Measurements from ENCODE around the gene CENPP. TPM values are rescaled to one million over a fixed set of nuclear protein-coding genes. Genes with fewer than 3 reads are reported as not detected.

The CENPP gene
- polyA plus RNA-seq, 6 donors from 2014 or later: 2.9 to 5.3 (median 4.2) TPM

GRCh38 chr9:92654481-92655301 lies 328.9 kb downstream of the CENPP start:
- ATAC-seq (ENCODE audit: low read depth in 2 of 2): no peak
- DNase-seq: no peak
- no peak overlapping the region for H3K27ac Mint-ChIP-seq
- peak overlapping the region in 1 of 8 donors; percentile 25 for H3K4me3 Mint-ChIP-seq
- no peaks in the 10 kb centered on the region for H3K27me3 Mint-ChIP-seq
- H3K9me3 Mint-ChIP-seq: no peaks in the 10 kb centered on the region
- H3K4me1 Mint-ChIP-seq: peaks cover 11 to 21% (median 12%) of the 10 kb centered on the region in 3 donors
- peaks cover 6 to 8% of the 10 kb centered on the region in 2 donors for H3K36me3 Mint-ChIP-seq

DNA sequence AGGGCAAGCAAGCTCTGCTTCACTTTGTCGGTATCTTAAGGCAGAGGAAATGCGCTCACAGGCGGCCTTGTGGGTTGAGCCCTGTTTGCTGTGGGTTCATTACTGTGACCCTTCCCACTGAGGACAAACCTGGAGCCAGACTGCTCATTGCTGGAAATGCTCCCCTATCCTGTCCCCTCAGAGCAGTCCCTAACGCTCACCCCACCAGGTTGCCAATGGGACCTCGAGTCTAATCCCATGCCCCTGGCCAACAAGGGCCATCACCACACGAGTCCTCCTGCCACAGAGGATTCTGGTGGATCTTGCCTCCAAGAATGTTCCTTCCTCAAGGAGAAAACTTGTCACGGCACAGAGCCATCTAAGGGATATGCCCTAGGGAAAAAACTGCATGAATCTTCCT lies 329.6 kb downstream of the CENPP start:
- H3K4me3 Mint-ChIP-seq: peak overlapping the region in 1 of 8 donors; percentile 25

DNA sequence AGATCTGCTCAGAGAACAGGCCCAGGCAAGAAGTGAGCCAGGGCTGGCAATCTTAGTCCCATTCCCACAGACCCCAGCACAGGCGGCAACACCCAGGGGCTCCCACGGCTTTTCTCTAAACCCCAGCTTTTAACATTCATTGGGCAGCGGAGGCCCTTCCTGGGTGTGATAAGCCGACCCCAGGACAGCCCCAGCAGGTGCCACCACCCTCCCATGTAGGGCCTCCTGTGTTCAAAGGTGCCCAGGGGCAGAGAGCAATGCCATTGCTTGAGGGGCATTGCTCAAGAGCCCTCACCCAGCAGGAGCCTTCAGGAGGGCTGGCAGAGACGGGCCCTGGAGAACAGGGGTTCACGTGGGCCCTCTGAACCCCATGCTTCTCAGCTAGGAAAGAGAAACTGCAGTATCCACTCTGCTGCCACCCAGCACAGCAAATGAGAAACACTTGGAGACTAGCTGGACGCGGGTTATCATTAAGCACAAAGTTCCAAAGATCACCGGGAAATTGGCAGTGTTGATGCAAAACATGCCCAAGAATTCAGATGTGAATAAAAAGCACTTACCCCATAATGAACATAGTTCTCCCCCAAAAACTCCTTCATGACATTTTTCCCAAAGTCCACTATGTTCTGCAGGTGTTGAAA lies 330.3 kb downstream of the CENPP start:
- peaks cover 6 to 8% of the 10 kb centered on the region in 2 donors for H3K36me3 Mint-ChIP-seq
- H3K4me3 Mint-ChIP-seq: no peak overlapping the region
- DNase-seq: no peak
- ATAC-seq (ENCODE audit: low read depth in 2 of 2): no peak
- H3K27me3 Mint-ChIP-seq: no peaks in the 10 kb centered on the region
- peak overlapping the region in 2 of 6 donors; percentile 17 to 41 for H3K27ac Mint-ChIP-seq
- peaks cover 11 to 27% (median 15%) of the 10 kb centered on the region in 3 donors for H3K4me1 Mint-ChIP-seq
- no peaks in the 10 kb centered on the region for H3K9me3 Mint-ChIP-seq

More for the DNA sequence above, 329.6 kb downstream of the CENPP start:
- Mint-ChIP-seq H3K9me3 (no peaks in the 10 kb centered on the region), H3K4me1 (peaks cover 11 to 22% (median 12%) of the 10 kb centered on the region in 3 donors), H3K36me3 (peaks cover 6 to 8% of the 10 kb centered on the region in 2 donors), H3K27ac (peak overlapping the region in 2 of 6 donors; percentile 17 to 88), H3K27me3 (no peaks in the 10 kb centered on the region)
- no peak for DNase-seq
- no peak for ATAC-seq (ENCODE audit: low read depth in 2 of 2)

GRCh38 chr9:92656537-92656925 lies 330.8 kb downstream of the CENPP start:
- no peaks in the 10 kb centered on the region for H3K27me3 Mint-ChIP-seq
- H3K27ac Mint-ChIP-seq: peak overlapping the region in 1 of 6 donors; percentile 41
- no peak overlapping the region for H3K4me3 Mint-ChIP-seq
- peaks cover 13 to 31% (median 20%) of the 10 kb centered on the region in 3 donors for H3K4me1 Mint-ChIP-seq
- H3K36me3 Mint-ChIP-seq: peaks cover 6 to 8% of the 10 kb centered on the region in 2 donors
- H3K9me3 Mint-ChIP-seq: no peaks in the 10 kb centered on the region
- no peak for ATAC-seq (ENCODE audit: low read depth in 2 of 2)
- DNase-seq: no peak

- Mint-ChIP-seq H3K9me3 (no peaks in the 10 kb centered on the region), H3K27ac (peak overlapping the region in 3 of 6 donors; percentile 27 to 93 (median 84)), H3K4me1 (peaks cover 17 to 39% (median 24%) of the 10 kb centered on the region in 3 donors), H3K4me3 (no peak overlapping the region), H3K27me3 (no peaks in the 10 kb centered on the region), H3K36me3 (peaks cover 6 to 8% of the 10 kb centered on the region in 2 donors)
- no peak for DNase-seq
- ATAC-seq (ENCODE audit: low read depth in 2 of 2): no peak
Observed at GRCh38 chr9:92657296-92658094, 331.7 kb downstream of the CENPP start.

- peaks cover 6 to 8% of the 10 kb centered on the region in 2 donors for H3K36me3 Mint-ChIP-seq
Observed at GRCh38 chr9:92658176-92658575, 332.4 kb downstream of the CENPP start.

DNA sequence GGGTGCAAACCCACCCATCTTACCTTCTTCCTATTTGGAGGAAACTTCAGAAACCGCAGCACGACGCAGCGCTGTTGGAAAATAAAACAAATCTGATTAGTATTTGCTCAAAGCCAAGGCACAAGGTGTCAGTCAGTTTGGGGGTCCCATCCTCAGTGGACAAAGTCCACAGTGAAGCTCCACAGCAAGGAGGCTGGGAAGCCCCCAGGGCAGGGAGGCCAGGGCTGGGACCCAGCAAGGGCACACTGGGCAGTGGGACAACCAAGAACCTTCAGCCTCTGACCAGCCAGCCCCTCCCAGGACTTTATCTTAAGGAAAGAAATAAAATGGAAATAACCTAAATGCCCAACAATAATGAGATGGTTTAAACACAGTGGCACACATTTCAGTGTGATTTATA lies 332.9 kb downstream of the CENPP start:
- Mint-ChIP-seq H3K4me3 (no peak overlapping the region), H3K4me1 (peaks cover 18 to 46% (median 33%) of the 10 kb centered on the region in 3 donors), H3K36me3 (peaks cover 6 to 8% of the 10 kb centered on the region in 2 donors), H3K27me3 (no peaks in the 10 kb centered on the region), H3K9me3 (no peaks in the 10 kb centered on the region), H3K27ac (no peak overlapping the region)
- ATAC-seq (ENCODE audit: low read depth in 2 of 2): no peak
- DNase-seq: no peak

More at GRCh38 chr9:92658176-92658575, 332.4 kb downstream of the CENPP start:
- Mint-ChIP-seq H3K9me3 (no peaks in the 10 kb centered on the region), H3K27ac (no peak overlapping the region), H3K27me3 (no peaks in the 10 kb centered on the region), H3K4me1 (peaks cover 17 to 45% (median 28%) of the 10 kb centered on the region in 3 donors), H3K4me3 (no peak overlapping the region)
- DNase-seq (no peak), ATAC-seq (ENCODE audit: low read depth in 2 of 2) (no peak)

DNA sequence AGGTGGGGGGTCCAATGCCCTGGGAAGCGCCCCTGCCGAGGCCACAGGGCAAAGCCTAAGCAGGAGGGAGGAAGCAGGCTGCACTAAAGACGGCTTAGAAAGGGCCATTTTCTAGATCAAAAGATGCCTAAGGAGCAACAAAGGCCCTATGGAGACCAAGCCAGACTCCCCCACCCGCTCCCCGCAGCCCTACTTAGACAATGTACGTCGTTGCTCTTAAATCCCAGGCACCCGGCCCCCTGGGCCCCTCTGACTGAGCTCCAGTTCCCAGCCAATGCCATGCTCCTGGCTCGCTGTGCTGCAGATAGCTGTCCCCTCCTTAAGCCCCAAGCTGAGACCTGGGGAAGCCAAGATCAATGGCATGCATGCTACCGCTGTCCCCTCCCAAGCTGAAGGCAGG lies 333.8 kb downstream of the CENPP start:
- H3K27ac Mint-ChIP-seq: peak overlapping the region in 1 of 6 donors; percentile 10
- H3K4me3 Mint-ChIP-seq: no peak overlapping the region
- H3K27me3 Mint-ChIP-seq: no peaks in the 10 kb centered on the region
- peaks cover 6 to 8% of the 10 kb centered on the region in 2 donors for H3K36me3 Mint-ChIP-seq
- H3K4me1 Mint-ChIP-seq: peaks cover 14 to 39% (median 38%) of the 10 kb centered on the region in 3 donors
- ATAC-seq (ENCODE audit: low read depth in 2 of 2) (no peak), DNase-seq (no peak)
- no peaks in the 10 kb centered on the region for H3K9me3 Mint-ChIP-seq

GRCh38 chr9:92660266-92660665 lies 334.5 kb downstream of the CENPP start:
- no peak for DNase-seq
- Mint-ChIP-seq H3K4me3 (no peak overlapping the region), H3K36me3 (peaks cover 5 to 6% of the 10 kb centered on the region in 2 donors), H3K9me3 (no peaks in the 10 kb centered on the region), H3K27ac (peak overlapping the region in 1 of 6 donors; percentile 15), H3K4me1 (peaks cover 16 to 40% (median 37%) of the 10 kb centered on the region in 3 donors), H3K27me3 (no peaks in the 10 kb centered on the region)
- ATAC-seq (ENCODE audit: low read depth in 2 of 2): no peak

GRCh38 chr9:92661127-92661526 lies 335.4 kb downstream of the CENPP start:
- peaks cover 18 to 40% (median 32%) of the 10 kb centered on the region in 3 donors for H3K4me1 Mint-ChIP-seq
- peaks cover 0 to 4% of the 10 kb centered on the region in 2 donors for H3K36me3 Mint-ChIP-seq
- DNase-seq (no peak), ATAC-seq (ENCODE audit: low read depth in 2 of 2) (no peak)
- no peaks in the 10 kb centered on the region for H3K9me3 Mint-ChIP-seq
- no peak overlapping the region for H3K4me3 Mint-ChIP-seq
- H3K27me3 Mint-ChIP-seq: no peaks in the 10 kb centered on the region
- H3K27ac Mint-ChIP-seq: no peak overlapping the region

DNA sequence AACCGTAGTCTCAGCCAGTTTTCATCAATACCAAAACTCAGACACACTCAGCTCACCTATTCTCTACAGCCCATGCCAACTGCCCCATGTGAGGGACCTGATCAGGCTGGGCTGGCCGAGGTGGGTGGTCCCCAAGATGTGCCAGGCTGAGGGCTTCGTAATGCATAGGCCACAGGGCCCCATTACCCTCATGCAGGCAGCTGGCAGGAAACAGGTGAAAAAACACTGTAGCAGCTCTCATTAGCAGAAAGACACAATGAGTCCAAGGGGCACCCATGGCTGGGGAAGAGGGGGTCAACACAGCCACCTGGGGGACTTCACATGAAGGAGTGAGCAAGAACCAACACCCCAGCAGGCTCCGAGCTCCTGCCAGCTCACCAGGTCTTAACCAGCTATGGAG lies 336.0 kb downstream of the CENPP start:
- ATAC-seq (ENCODE audit: low read depth in 2 of 2): no peak
- H3K4me3 Mint-ChIP-seq: peak overlapping the region in 1 of 8 donors; percentile 25
- no peak for DNase-seq
- H3K9me3 Mint-ChIP-seq: no peaks in the 10 kb centered on the region
- H3K27ac Mint-ChIP-seq: no peak overlapping the region
- no peaks in the 10 kb centered on the region for H3K36me3 Mint-ChIP-seq
- H3K4me1 Mint-ChIP-seq: peaks cover 20 to 41% (median 33%) of the 10 kb centered on the region in 3 donors
- H3K27me3 Mint-ChIP-seq: no peaks in the 10 kb centered on the region

DNA sequence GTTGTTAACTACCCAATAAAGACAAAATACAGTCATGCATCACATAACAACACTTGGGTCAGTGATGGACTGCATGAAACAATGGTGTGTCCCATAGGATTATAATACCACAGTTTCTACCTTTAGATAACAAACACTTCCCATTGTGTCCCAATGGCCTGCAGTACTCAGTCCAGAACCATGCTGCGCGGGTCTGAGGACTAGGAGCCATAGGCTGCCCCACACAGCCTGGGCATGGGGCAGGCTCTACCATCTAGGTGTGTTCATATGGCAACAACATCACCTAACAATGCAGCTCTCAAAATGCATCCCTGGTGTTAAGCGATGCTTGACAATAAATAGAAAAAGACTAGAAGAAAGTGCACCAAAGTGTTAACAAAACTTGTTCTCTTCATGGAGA lies 337.4 kb downstream of the CENPP start:
- ATAC-seq (ENCODE audit: low read depth in 2 of 2): no peak
- Mint-ChIP-seq H3K27ac (no peak overlapping the region), H3K4me1 (peaks cover 27 to 50% (median 42%) of the 10 kb centered on the region in 3 donors), H3K9me3 (no peaks in the 10 kb centered on the region), H3K27me3 (no peaks in the 10 kb centered on the region), H3K4me3 (peak overlapping the region in 1 of 8 donors; percentile 0), H3K36me3 (no peaks in the 10 kb centered on the region)
- no peak for DNase-seq

- Mint-ChIP-seq H3K36me3 (no peaks in the 10 kb centered on the region), H3K27ac (peak overlapping the region in 1 of 6 donors; percentile 34), H3K27me3 (no peaks in the 10 kb centered on the region), H3K4me3 (peak overlapping the region in 1 of 8 donors; percentile 52), H3K4me1 (peaks cover 34 to 56% (median 50%) of the 10 kb centered on the region in 3 donors), H3K9me3 (no peaks in the 10 kb centered on the region)
- DNase-seq: no peak
- no peak for ATAC-seq (ENCODE audit: low read depth in 2 of 2)
Observed at GRCh38 chr9:92663951-92664350, 338.2 kb downstream of the CENPP start.

Data from naive B cell (primary cell).